Measurements from ENCODE around the gene S100B.

The S100B gene

GRCh38 chr21:46600305-46600704, 4.6 kb downstream of the S100B start:
- DNase-seq (no peak), ATAC-seq (ENCODE audit: insufficient read depth, low read depth) (no peak)
- Histone ChIP-seq H3K9me3 (ENCODE audit: insufficient read depth, low read length, severe bottlenecking) (peaks cover 6% of the 10 kb centered on the region), H3K27me3 (ENCODE audit: insufficient read depth, low read length, poor library complexity) (no peaks in the 10 kb centered on the region), H2AFZ (ENCODE audit: low read depth, low read length) (no peak overlapping the region), H3K27ac (ENCODE audit: low read length) (no peak overlapping the region), H3K4me1 (ENCODE audit: insufficient read depth, low read length) (0 out of 2 replicates have a peak, but pooled peaks cover 2% of the 10 kb centered on the region), H3K36me3 (ENCODE audit: insufficient read depth, low read length) (no peaks in the 10 kb centered on the region), H4K20me1 (ENCODE audit: insufficient read depth, low read length) (no peaks in the 10 kb centered on the region), H3K79me2 (ENCODE audit: insufficient read depth, low read length) (no peaks in the 10 kb centered on the region), H3K4me3 (ENCODE audit: low read depth in 1 of 2, low read length in 2 of 2) (no peak overlapping the region), H3K4me2 (ENCODE audit: insufficient read depth, low read length) (no peak overlapping the region), H3K9ac (ENCODE audit: low read depth, low read length) (no peak overlapping the region)
- no peak for TF ChIP-seq EZH2 (IDR thresholded peaks at IDR 0.05; ENCODE audit: borderline replicate concordance, low read depth, low read length, severe bottlenecking)

GRCh38 chr21:46598581-46599572, 6.0 kb downstream of the S100B start:
- Histone ChIP-seq H3K27me3 (ENCODE audit: insufficient read depth, low read length, poor library complexity) (no peaks in the 10 kb centered on the region), H3K9me3 (ENCODE audit: insufficient read depth, low read length, severe bottlenecking) (peaks cover 18% of the 10 kb centered on the region), H3K4me3 (ENCODE audit: low read depth in 1 of 2, low read length in 2 of 2) (no peak overlapping the region), H2AFZ (ENCODE audit: low read depth, low read length) (no peak overlapping the region), H3K36me3 (ENCODE audit: insufficient read depth, low read length) (no peaks in the 10 kb centered on the region), H3K4me1 (ENCODE audit: insufficient read depth, low read length) (no peaks in the 10 kb centered on the region), H3K79me2 (ENCODE audit: insufficient read depth, low read length) (no peaks in the 10 kb centered on the region), H3K4me2 (ENCODE audit: insufficient read depth, low read length) (no peak overlapping the region), H3K9ac (ENCODE audit: low read depth, low read length) (no peak overlapping the region), H3K27ac (ENCODE audit: low read length) (no peak overlapping the region), H4K20me1 (ENCODE audit: insufficient read depth, low read length) (no peaks in the 10 kb centered on the region)
- no peak for DNase-seq
- ATAC-seq (ENCODE audit: insufficient read depth, low read depth), result no peak
- TF ChIP-seq CTCF (IDR thresholded peaks at IDR 0.05; ENCODE audit: borderline replicate concordance, extremely low read depth, low read length, poor library complexity, severe bottlenecking) (no peak), EZH2 (IDR thresholded peaks at IDR 0.05; ENCODE audit: borderline replicate concordance, low read depth, low read length, severe bottlenecking) (no peak)

GRCh38 chr21:46597896-46598343, 7.0 kb downstream of the S100B start:
- Histone ChIP-seq H3K4me1 (ENCODE audit: insufficient read depth, low read length) (no peaks in the 10 kb centered on the region), H3K36me3 (ENCODE audit: insufficient read depth, low read length) (no peaks in the 10 kb centered on the region), H2AFZ (ENCODE audit: low read depth, low read length) (no peak overlapping the region), H3K27ac (ENCODE audit: low read length) (no peak overlapping the region), H3K9me3 (ENCODE audit: insufficient read depth, low read length, severe bottlenecking) (peaks cover 26% of the 10 kb centered on the region), H3K4me2 (ENCODE audit: insufficient read depth, low read length) (no peak overlapping the region), H4K20me1 (ENCODE audit: insufficient read depth, low read length) (no peaks in the 10 kb centered on the region), H3K27me3 (ENCODE audit: insufficient read depth, low read length, poor library complexity) (no peaks in the 10 kb centered on the region), H3K9ac (ENCODE audit: low read depth, low read length) (no peak overlapping the region), H3K4me3 (ENCODE audit: low read depth in 1 of 2, low read length in 2 of 2) (no peak overlapping the region), H3K79me2 (ENCODE audit: insufficient read depth, low read length) (no peaks in the 10 kb centered on the region)
- ATAC-seq (ENCODE audit: insufficient read depth, low read depth) (no peak), DNase-seq (no peak)
- no peak for TF ChIP-seq EZH2 (IDR thresholded peaks at IDR 0.05; ENCODE audit: borderline replicate concordance, low read depth, low read length, severe bottlenecking)
- TF ChIP-seq CTCF (IDR thresholded peaks at IDR 0.05; ENCODE audit: borderline replicate concordance, extremely low read depth, low read length, poor library complexity, severe bottlenecking), result no peak

GRCh38 chr21:46597031-46597430, 7.9 kb downstream of the S100B start:
- H3K4me1 ChIP-seq (ENCODE audit: insufficient read depth, low read length), result no peaks in the 10 kb centered on the region
- no peak overlapping the region for H3K4me3 ChIP-seq (ENCODE audit: low read depth in 1 of 2, low read length in 2 of 2)
- H3K9ac ChIP-seq (ENCODE audit: low read depth, low read length), result no peak overlapping the region
- no peak overlapping the region for H2AFZ ChIP-seq (ENCODE audit: low read depth, low read length)
- peaks cover 26% of the 10 kb centered on the region for H3K9me3 ChIP-seq (ENCODE audit: insufficient read depth, low read length, severe bottlenecking)
- no peaks in the 10 kb centered on the region for H4K20me1 ChIP-seq (ENCODE audit: insufficient read depth, low read length)
- no peak for ATAC-seq (ENCODE audit: insufficient read depth, low read depth)
- no peak for DNase-seq
- no peaks in the 10 kb centered on the region for H3K27me3 ChIP-seq (ENCODE audit: insufficient read depth, low read length, poor library complexity)
- TF ChIP-seq CTCF (IDR thresholded peaks at IDR 0.05; ENCODE audit: borderline replicate concordance, extremely low read depth, low read length, poor library complexity, severe bottlenecking), result no peak
- no peak for TF ChIP-seq EZH2 (IDR thresholded peaks at IDR 0.05; ENCODE audit: borderline replicate concordance, low read depth, low read length, severe bottlenecking)
- no peak overlapping the region for H3K27ac ChIP-seq (ENCODE audit: low read length)
- H3K79me2 ChIP-seq (ENCODE audit: insufficient read depth, low read length), result no peaks in the 10 kb centered on the region
- no peak overlapping the region for H3K4me2 ChIP-seq (ENCODE audit: insufficient read depth, low read length)
- H3K36me3 ChIP-seq (ENCODE audit: insufficient read depth, low read length), result no peaks in the 10 kb centered on the region

Measured in DND-41 (cell line).